ENCODE measurements around the gene PIK3R6.

The PIK3R6 gene

GRCh38 chr17:8867361-8867981 is at the start of gene PIK3R6:
TSS of gene PIK3R6 (minus strand) at chr17:8867674. CDS start at chr17:8849794, 17,880 bp downstream.
- no peak for DNase-seq

GRCh38 chr17:8916466-8916865 is 49.0 kb upstream of the PIK3R6 start:
- DNase-seq: no peak

GRCh38 chr17:8914554-8914953 is 47.1 kb upstream of the PIK3R6 start:
- no peak for DNase-seq

- DNase-seq: no peak
Measured at GRCh38 chr17:8913879-8914278, 46.4 kb upstream of the PIK3R6 start.

GRCh38 chr17:8913091-8913490 is 45.6 kb upstream of the PIK3R6 start:
- no peak for DNase-seq

- DNase-seq: no peak
Measured at GRCh38 chr17:8912084-8912981, 44.9 kb upstream of the PIK3R6 start.

- no peak for DNase-seq
Measured at GRCh38 chr17:8910969-8911604, 43.6 kb upstream of the PIK3R6 start.

- no peak for DNase-seq
Measured at GRCh38 chr17:8909586-8910270, 42.3 kb upstream of the PIK3R6 start.

GRCh38 chr17:8905331-8905730 is 37.9 kb upstream of the PIK3R6 start:
- no peak for DNase-seq

- DNase-seq: no peak
Measured at GRCh38 chr17:8904686-8905085, 37.2 kb upstream of the PIK3R6 start.

GRCh38 chr17:8904201-8904600 is 36.7 kb upstream of the PIK3R6 start:
- no peak for DNase-seq

GRCh38 chr17:8900626-8901585 is 33.4 kb upstream of the PIK3R6 start:
- DNase-seq: no peak

- no peak for DNase-seq
Measured at GRCh38 chr17:8900207-8900606, 32.7 kb upstream of the PIK3R6 start.

- no peak for DNase-seq
Measured at GRCh38 chr17:8898636-8899035, 31.2 kb upstream of the PIK3R6 start.

- DNase-seq: no peak
Measured at GRCh38 chr17:8898126-8898525, 30.7 kb upstream of the PIK3R6 start.

GRCh38 chr17:8896641-8897635 is 29.5 kb upstream of the PIK3R6 start:
- DNase-seq: no peak

GRCh38 chr17:8896087-8896486 is 28.6 kb upstream of the PIK3R6 start:
- no peak for DNase-seq

GRCh38 chr17:8894673-8895578 is 27.5 kb upstream of the PIK3R6 start:
- DNase-seq: no peak

GRCh38 chr17:8894202-8894671 is 26.8 kb upstream of the PIK3R6 start:
- no peak for DNase-seq

Data from NCI-H1436 treated with DMSO at 0.1 percent for 48 hours (cell line).